ENCODE measurements around the gene BRD1. TPM values are rescaled to one million over a fixed set of nuclear protein-coding genes. Genes with fewer than 3 reads are reported as not detected.

The BRD1 gene
- total and polyA plus RNA-seq, 4 donors: 16.6 to 51.5 (median 28.1) TPM

DNA sequence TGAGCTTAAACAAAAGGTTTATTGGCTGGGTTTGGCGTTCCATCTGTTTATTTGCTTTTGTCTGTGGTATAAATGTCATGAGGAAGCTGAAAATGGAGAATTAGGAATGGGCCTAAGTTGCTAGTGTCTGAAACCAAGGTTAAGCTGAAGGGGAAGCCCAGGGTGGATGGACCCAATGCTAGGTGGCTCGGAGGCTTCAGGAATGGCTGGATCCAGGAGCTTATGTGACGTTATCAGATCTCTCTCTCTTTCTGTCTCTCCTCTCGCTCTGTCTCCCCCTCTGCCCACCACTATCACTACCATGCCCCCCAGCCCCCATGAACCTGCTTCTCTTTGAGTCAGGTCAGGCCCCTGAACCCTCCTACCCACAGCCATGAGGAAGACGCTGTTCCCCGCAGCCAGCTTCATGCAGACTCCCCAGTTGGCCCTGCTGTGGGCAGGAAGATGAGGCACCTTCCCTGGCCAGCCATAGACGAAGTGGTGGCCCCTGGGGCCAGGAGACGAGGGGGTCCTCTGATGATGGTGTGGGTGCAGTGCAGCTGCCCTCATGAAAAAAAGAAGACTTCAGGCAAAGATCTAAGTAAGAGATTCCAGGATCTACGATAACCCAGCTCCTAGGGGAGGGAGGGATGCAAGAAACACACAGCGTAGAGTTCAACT lies 101.5 kb downstream of the BRD1 start:
- Histone ChIP-seq H3K4me3 (no peak overlapping the region), H3K27ac (ENCODE audit: low read depth in 1 of 2, low read length in 1 of 2) (no peak overlapping the region), H3K4me1 (ENCODE audit: control insufficient read depth in 5 of 5, insufficient read depth in 5 of 5, low read length in 5 of 5) (peaks cover 0 to 5% (median 0%) of the 10 kb centered on the region in 5 donors), H3K27me3 (ENCODE audit: control insufficient read depth in 3 of 3, insufficient read depth in 3 of 3, low read length in 2 of 3) (peaks cover 3 to 36% (median 7%) of the 10 kb centered on the region in 3 donors), H3K36me3 (ENCODE audit: control insufficient read depth in 4 of 4, insufficient read depth in 4 of 4, low read length in 4 of 4) (no peaks in the 10 kb centered on the region), H3K9me3 (ENCODE audit: control insufficient read depth in 4 of 4, insufficient read depth in 3 of 4, low read length in 3 of 4) (peaks cover 0 to 7% (median 0%) of the 10 kb centered on the region in 4 donors), H3K9ac (ENCODE audit: insufficient read depth in 1 of 2, low read length in 2 of 2) (no peak overlapping the region)
- TF ChIP-seq, protein P1, sequence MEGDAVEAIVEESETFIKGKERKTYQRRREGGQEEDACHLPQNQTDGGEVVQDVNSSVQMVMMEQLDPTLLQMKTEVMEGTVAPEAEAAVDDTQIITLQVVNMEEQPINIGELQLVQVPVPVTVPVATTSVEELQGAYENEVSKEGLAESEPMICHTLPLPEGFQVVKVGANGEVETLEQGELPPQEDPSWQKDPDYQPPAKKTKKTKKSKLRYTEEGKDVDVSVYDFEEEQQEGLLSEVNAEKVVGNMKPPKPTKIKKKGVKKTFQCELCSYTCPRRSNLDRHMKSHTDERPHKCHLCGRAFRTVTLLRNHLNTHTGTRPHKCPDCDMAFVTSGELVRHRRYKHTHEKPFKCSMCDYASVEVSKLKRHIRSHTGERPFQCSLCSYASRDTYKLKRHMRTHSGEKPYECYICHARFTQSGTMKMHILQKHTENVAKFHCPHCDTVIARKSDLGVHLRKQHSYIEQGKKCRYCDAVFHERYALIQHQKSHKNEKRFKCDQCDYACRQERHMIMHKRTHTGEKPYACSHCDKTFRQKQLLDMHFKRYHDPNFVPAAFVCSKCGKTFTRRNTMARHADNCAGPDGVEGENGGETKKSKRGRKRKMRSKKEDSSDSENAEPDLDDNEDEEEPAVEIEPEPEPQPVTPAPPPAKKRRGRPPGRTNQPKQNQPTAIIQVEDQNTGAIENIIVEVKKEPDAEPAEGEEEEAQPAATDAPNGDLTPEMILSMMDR (IDR thresholded peaks at IDR 0.05; ENCODE audit: control extremely low read depth, extremely low read depth): no peak
- ATAC-seq (ENCODE audit: insufficient read depth, low FRiP score) (no peak), DNase-seq (no peak)
- WGBS, 2 donors: 85 to 93% methylated on average over 10 of the region's 10 CpGs

DNA sequence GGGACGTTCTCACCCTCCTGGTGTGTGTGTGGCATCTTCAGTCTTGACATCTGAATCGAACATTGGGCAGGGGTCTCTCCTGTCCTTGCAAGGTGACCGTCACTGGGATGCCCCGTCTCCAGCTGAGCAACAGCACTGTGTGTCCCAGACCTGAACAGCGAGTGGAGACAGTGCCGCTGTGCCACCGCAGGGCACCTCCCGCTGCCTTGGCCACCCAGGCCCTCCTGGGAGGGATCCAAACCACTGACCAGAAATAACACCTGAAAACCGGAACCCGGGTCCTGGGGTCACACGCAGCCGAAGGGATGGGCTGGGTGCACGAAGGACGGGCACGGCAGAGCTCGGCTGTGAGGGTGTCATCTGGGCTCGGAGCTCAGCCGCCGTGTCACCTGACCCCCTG lies 102.2 kb downstream of the BRD1 start:
- WGBS, 2 donors: 84 to 89% methylated on average over 19 of the region's 19 CpGs
- DNase-seq: no peak

DNA sequence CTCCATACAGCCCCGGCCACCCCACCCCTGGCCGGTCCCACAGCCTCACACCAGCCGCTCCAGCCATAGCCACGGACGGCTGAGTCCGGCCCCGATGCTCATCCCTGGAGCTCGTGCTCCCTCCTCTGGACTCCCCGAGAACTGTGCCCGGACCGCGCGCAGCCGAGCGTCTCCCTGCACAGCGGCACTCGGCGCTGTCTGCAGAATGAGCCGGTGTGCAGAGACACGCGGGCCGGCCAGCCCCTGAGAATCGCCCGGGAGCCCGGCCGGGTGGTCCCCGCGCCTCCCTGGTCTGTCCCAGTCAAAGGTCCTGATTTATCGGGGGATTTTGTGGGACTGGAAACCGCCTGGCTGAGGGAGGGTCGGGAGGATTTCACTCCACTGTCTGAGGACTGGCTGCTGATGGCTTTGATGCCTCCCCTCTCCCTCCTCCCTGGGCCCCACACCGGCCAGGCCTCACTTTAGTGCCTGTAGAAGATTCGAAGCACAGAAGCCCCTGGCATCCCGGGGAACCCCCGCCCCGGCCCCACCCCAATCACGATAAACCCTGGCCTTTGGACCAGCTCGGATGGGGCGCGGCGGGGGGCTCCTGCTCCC lies 102.7 kb downstream of the BRD1 start:
- peak; percentile 64 for ATAC-seq (ENCODE audit: insufficient read depth, low FRiP score)
- H3K27ac ChIP-seq (ENCODE audit: low read depth in 1 of 2, low read length in 1 of 2): peak overlapping the region in 1 of 2 donors; percentile 8
- no peaks in the 10 kb centered on the region for H3K36me3 ChIP-seq (ENCODE audit: control insufficient read depth in 4 of 4, insufficient read depth in 4 of 4, low read length in 4 of 4)
- H3K4me1 ChIP-seq (ENCODE audit: control insufficient read depth in 5 of 5, insufficient read depth in 5 of 5, low read length in 5 of 5): peaks cover 0 to 5% (median 0%) of the 10 kb centered on the region in 5 donors
- H3K4me3 ChIP-seq: peak overlapping the region; percentile 25
- 17 to 19% methylated on average over 41 of the region's 41 CpGs for WGBS, 2 donors
- H3K9ac ChIP-seq (ENCODE audit: insufficient read depth in 1 of 2, low read length in 2 of 2): no peak overlapping the region
- TF ChIP-seq, protein P1 (IDR thresholded peaks at IDR 0.05; ENCODE audit: control extremely low read depth, extremely low read depth): peak; percentile 71
- H3K27me3 ChIP-seq (ENCODE audit: control insufficient read depth in 3 of 3, insufficient read depth in 3 of 3, low read length in 2 of 3): peaks cover 0 to 36% (median 7%) of the 10 kb centered on the region in 3 donors
- peak; percentile 19 to 55 (median 32) for DNase-seq
- peaks cover 0 to 7% (median 0%) of the 10 kb centered on the region in 4 donors for H3K9me3 ChIP-seq (ENCODE audit: control insufficient read depth in 4 of 4, insufficient read depth in 3 of 4, low read length in 3 of 4)

More for the DNA sequence above, 102.2 kb downstream of the BRD1 start:
- no peak overlapping the region for H3K4me3 ChIP-seq
- no peak overlapping the region for H3K27ac ChIP-seq (ENCODE audit: low read depth in 1 of 2, low read length in 1 of 2)
- peaks cover 0 to 7% (median 0%) of the 10 kb centered on the region in 4 donors for H3K9me3 ChIP-seq (ENCODE audit: control insufficient read depth in 4 of 4, insufficient read depth in 3 of 4, low read length in 3 of 4)
- TF ChIP-seq, protein P1 (IDR thresholded peaks at IDR 0.05; ENCODE audit: control extremely low read depth, extremely low read depth): no peak
- H3K4me1 ChIP-seq (ENCODE audit: control insufficient read depth in 5 of 5, insufficient read depth in 5 of 5, low read length in 5 of 5): peaks cover 0 to 5% (median 0%) of the 10 kb centered on the region in 5 donors
- no peak for ATAC-seq (ENCODE audit: insufficient read depth, low FRiP score)
- no peak overlapping the region for H3K9ac ChIP-seq (ENCODE audit: insufficient read depth in 1 of 2, low read length in 2 of 2)
- H3K36me3 ChIP-seq (ENCODE audit: control insufficient read depth in 4 of 4, insufficient read depth in 4 of 4, low read length in 4 of 4): no peaks in the 10 kb centered on the region
- peaks cover under 1 to 36% (median 7%) of the 10 kb centered on the region in 3 donors for H3K27me3 ChIP-seq (ENCODE audit: control insufficient read depth in 3 of 3, insufficient read depth in 3 of 3, low read length in 2 of 3)

Data from lung (tissue), 12 donors.